ENCODE data around the gene TBC1D3B.
"Not testable (repeated sequence)": the region's sequence is repeated elsewhere in the genome, so short reads cannot be mapped to it uniquely, and the experiment has no call there.

DNA sequence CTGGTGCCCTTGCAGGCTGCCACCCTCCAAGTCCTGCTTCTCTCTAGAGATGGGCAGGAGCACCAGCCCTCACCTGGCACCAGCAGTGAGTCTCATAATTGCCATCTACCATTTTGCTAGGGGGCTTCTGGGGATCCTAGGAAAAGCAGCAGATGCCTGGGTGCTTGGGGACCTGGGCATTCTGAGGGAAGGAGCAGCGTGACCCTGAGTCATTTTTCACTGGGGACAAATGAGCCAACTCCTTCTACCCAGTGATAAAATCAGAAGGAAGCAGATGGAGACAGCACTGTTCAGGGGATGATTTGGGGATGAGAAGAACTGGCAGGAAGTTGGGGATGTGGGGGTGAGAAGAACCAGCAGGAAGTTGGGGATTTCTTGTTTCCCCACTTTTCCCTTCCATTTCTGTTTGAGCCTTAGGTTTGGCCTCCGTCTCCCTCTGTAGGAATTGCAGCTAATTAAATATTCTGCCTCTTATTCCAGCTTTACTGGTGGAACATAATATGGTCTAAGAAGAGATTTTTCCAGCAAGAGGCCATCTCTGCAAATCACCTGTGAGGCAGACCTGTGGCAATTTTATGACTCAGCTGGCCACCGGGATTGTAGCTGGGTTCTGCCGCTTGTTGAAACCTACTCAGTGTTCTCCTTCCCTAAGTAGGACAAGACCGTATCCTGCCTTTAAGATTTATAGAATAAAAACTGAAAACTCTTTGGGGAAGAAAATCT lies 11.7 kb upstream of the TBC1D3B start:
- TF ChIP-seq RCOR1 (conservative IDR thresholded peaks at IDR 0.05; ENCODE audit: low read depth, low read length); NFYA (IDR thresholded peaks at IDR 0.05; ENCODE audit: borderline replicate concordance, low read depth, low read length); GABPA (IDR thresholded peaks at IDR 0.05; ENCODE audit: low read depth); RFX5 (IDR thresholded peaks at IDR 0.05; ENCODE audit: low read depth, low read length); ZZZ3 (IDR thresholded peaks at IDR 0.05; ENCODE audit: control insufficient read depth, insufficient read length, low read depth); NR2F1 (conservative IDR thresholded peaks at IDR 0.05): not testable (repeated sequence)
